Upper lobe of right lung (tissue), 1 donor: ENCODE measurements around the gene OSBPL6. TPM values are rescaled to one million over a fixed set of nuclear protein-coding genes. Genes with fewer than 3 reads are reported as not detected.

Source experiments
- ATAC-seq: fragments of 200-7000 bp; cut with Tn5 transposase; one replicate; pipeline ENCODE4 v1.9.1; 2020; ENCODE audit warnings: mild to moderate bottlenecking, moderate library complexity
- DNase-seq: peaks from one replicate; pipeline ENCODE4 v3.0.0-alpha.2; 2020
- H3K27ac ChIP-seq: fragments of 200-600 bp; one replicate; pipeline ENCODE4 v1.8.0; 2022
- H3K27me3 ChIP-seq: fragments of 200-600 bp; one replicate; pipeline ENCODE4 v1.8.0; 2022; ENCODE audit warnings: mild to moderate bottlenecking
- H3K36me3 ChIP-seq: fragments of 200-600 bp; one replicate; pipeline ENCODE4 v1.8.0; 2022
- H3K4me1 ChIP-seq: fragments of 200-600 bp; one replicate; pipeline ENCODE4 v1.8.0; 2022
- H3K4me3 ChIP-seq: fragments of 200-600 bp; one replicate; pipeline ENCODE4 v1.8.0; 2022; ENCODE audit warnings: mild to moderate bottlenecking
- H3K9me3 ChIP-seq: fragments of 200-600 bp; one replicate; pipeline ENCODE4 v1.8.0; 2022
- intact Hi-C: fragments of 100-400 bp; cut with DNase I; formaldehyde crosslinking; loops from one replicate; pipeline ENCODE4 v1.11.0; 2022
- total RNA-seq: library from RNA; stranded (reverse); fragmentation: NEBNext Ultra II Directional; extraction: Animal tissue kit (Norgen Biotek cat#: 25700); gene quantifications from one replicate; pipeline ENCODE4 v1.2.1, GENCODE V29; 2021
- TF ChIP-seq, protein P1 (sequence below): fragments of 200-600 bp; IDR thresholded peaks from one replicate; pipeline ENCODE4 v1.8.0; 2022; ENCODE audit warnings: antibody characterized with exemption
- donor health status: DM: no; HTN: yes; CAD: no; lungs with severe emphysema.

The OSBPL6 gene
- total RNA-seq, 1 donor from 2014 or later: 2.6 TPM

DNA sequence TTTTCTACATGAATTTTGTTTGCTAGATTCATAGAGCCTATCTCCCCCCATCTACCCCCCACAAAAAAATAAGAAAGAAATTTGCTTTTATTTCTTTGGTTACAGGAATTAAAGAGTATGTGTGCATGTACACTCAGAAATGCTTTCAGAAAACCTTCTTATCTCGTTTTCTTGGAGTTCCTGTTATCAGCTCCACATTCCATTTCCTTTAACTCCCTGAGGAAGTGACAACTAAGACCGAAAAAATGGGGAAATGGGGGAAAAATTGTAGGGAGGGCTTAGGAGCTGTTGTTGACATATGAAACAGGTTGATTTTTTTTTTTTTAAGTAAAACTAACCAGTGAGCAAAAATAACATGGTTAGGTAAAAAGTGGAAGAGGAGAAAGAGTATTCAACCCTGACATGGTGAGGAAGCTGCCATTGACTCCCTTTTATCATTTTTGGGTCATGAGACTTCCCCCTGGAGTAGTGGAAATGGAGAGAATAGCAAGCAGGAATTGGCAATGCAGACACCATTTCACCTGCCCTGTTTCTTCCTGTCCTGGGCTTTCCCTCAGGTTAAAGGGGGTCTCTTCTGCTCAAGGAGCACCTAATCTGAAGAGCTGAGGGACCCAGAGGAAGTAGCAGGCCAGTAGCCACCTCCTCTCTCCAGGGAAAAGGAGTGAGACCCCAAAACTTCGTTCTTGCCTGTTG lies 93.5 kb downstream of the OSBPL6 start:
- H3K9me3 ChIP-seq: no peaks in the 10 kb centered on the region
- intact Hi-C loops: loop anchor here (10.0 kb wide), 1 partner anchor 153 kb away; no protein-coding TSS in a partner anchor
- no peak for DNase-seq
- no peak overlapping the region for H3K4me3 ChIP-seq
- no peak for ATAC-seq
- no peaks in the 10 kb centered on the region for H3K4me1 ChIP-seq
- H3K27me3 ChIP-seq: no peaks in the 10 kb centered on the region
- TF ChIP-seq, protein P1, sequence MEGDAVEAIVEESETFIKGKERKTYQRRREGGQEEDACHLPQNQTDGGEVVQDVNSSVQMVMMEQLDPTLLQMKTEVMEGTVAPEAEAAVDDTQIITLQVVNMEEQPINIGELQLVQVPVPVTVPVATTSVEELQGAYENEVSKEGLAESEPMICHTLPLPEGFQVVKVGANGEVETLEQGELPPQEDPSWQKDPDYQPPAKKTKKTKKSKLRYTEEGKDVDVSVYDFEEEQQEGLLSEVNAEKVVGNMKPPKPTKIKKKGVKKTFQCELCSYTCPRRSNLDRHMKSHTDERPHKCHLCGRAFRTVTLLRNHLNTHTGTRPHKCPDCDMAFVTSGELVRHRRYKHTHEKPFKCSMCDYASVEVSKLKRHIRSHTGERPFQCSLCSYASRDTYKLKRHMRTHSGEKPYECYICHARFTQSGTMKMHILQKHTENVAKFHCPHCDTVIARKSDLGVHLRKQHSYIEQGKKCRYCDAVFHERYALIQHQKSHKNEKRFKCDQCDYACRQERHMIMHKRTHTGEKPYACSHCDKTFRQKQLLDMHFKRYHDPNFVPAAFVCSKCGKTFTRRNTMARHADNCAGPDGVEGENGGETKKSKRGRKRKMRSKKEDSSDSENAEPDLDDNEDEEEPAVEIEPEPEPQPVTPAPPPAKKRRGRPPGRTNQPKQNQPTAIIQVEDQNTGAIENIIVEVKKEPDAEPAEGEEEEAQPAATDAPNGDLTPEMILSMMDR: no peak
- no peaks in the 10 kb centered on the region for H3K36me3 ChIP-seq
- no peak overlapping the region for H3K27ac ChIP-seq

DNA sequence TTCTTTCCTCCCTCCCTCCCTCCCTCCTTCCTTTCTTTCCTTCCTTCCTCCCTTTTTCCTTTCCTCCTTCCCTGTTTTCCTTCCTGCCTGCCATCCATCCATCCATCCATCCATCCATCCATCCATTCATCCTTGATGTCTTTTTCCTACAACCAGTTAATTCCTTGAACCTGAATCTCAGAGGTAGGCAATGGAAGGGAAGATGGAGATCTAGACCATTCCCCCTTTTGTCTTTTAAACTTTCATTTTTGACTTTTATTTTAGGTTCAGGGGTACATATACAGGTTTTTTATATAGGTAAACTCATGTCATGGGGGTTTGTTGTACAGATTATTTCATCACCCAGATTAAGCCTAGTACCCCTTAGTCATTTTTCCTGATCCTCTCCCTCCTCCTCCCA lies 97.4 kb downstream of the OSBPL6 start:
- H3K27me3 ChIP-seq: no peaks in the 10 kb centered on the region
- TF ChIP-seq, protein P1: no peak
- DNase-seq: no peak
- no peak for ATAC-seq
- H3K4me1 ChIP-seq: no peaks in the 10 kb centered on the region
- no peak overlapping the region for H3K27ac ChIP-seq
- H3K4me3 ChIP-seq: no peak overlapping the region
- intact Hi-C loops: no loop called here
- no peaks in the 10 kb centered on the region for H3K9me3 ChIP-seq
- H3K36me3 ChIP-seq: no peaks in the 10 kb centered on the region

DNA sequence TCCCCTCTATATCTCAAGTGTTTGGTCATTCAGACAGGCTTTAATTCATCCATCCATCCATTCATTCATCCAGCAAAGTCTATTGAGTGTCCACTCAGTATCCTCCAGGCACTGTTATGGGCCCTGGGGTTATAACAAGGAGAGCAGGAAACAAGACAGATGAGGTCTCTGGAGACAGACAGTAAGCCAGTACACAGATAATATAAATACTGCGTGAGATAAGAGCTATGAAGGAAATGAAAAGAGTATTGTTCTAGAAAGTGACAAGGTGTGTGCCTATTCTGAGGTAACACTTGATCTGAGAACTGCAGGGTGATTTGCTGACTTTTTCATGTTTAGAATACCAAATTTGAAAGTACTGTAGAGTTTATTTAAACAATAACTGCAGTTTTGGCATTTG lies 98.3 kb downstream of the OSBPL6 start:
- Histone ChIP-seq H3K36me3 (no peaks in the 10 kb centered on the region), H3K4me1 (no peaks in the 10 kb centered on the region), H3K27me3 (no peaks in the 10 kb centered on the region), H3K9me3 (no peaks in the 10 kb centered on the region), H3K4me3 (no peak overlapping the region), H3K27ac (no peak overlapping the region)
- DNase-seq (no peak), ATAC-seq (no peak)
- TF ChIP-seq, protein P1: no peak
- intact Hi-C loops: no loop called here

DNA sequence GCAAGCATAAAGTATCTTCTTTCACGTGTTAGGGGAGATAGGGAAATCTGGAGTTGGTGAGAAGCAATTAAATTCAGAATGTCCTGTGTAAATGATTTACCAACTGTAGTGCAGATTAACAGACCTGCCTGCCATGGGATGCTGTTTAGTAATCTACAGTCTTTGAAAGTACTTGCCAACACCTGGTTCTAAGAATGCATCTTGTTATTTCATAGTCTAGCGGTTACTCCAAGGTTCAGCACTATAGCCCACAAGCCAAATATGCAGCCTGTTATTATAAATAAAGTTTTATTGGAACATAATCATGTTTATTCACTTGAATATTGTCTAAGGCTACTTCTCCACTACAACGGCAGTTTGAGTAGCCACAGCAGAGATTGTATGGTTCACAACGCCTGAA lies 100.8 kb downstream of the OSBPL6 start:
- Histone ChIP-seq H3K4me1 (no peaks in the 10 kb centered on the region), H3K27me3 (no peaks in the 10 kb centered on the region), H3K4me3 (no peak overlapping the region), H3K27ac (no peak overlapping the region), H3K9me3 (no peaks in the 10 kb centered on the region), H3K36me3 (no peaks in the 10 kb centered on the region)
- intact Hi-C loops: no loop called here
- DNase-seq (no peak), ATAC-seq (no peak)
- TF ChIP-seq, protein P1: no peak

DNA sequence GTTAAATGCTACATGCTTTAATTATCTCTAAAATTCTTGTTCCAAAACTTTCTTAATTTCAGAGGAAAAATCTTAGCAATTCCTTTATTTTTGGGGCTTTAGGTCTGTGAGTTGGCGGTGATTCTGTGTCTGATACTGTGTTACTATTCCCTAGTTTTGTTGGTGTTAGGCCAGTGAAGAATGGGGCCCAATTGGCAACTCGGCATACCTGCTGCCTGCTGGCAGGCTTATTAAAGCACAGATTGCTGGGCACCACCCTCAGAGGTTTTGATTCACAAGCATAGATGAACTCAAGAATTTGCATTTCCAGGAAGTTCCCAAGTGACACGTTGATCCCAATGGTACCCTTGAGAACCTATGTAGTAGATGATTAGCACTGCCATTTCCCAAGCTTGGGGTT lies 101.6 kb downstream of the OSBPL6 start:
- intact Hi-C loops: no loop called here
- no peak overlapping the region for H3K27ac ChIP-seq

More for the DNA sequence above, 101.6 kb downstream of the OSBPL6 start:
- Histone ChIP-seq H3K4me3 (no peak overlapping the region), H3K4me1 (no peaks in the 10 kb centered on the region), H3K36me3 (no peaks in the 10 kb centered on the region), H3K9me3 (no peaks in the 10 kb centered on the region), H3K27me3 (no peaks in the 10 kb centered on the region)
- ATAC-seq (no peak), DNase-seq (no peak)
- TF ChIP-seq, protein P1: no peak
